CD4-positive, alpha-beta T cell treated with Interferon alpha-2 for 1 hour (primary cell): ENCODE measurements around the gene TRAF3IP1.
"Not testable (repeated sequence)": the region's sequence is repeated elsewhere in the genome, so short reads cannot be mapped to it uniquely, and the experiment has no call there.

Experiments used
- DNase-seq, 2 donors: peaks; one replicate each; pipeline ENCODE4 v3.0.0-alpha.2; 2020 to 2022

The TRAF3IP1 gene

GRCh38 chr2:238320246-238320647 is at the start of gene TRAF3IP1:
Gene TRAF3IP1 (plus strand): TSS chr2:238320518. CDS start chr2:238320663, 145 bp downstream.
- peak; percentile 84 to 89 for DNase-seq

- no peak for DNase-seq
Measured at GRCh38 chr2:238270606-238271005, 49.7 kb upstream of the TRAF3IP1 start.

- no peak for DNase-seq
Measured at GRCh38 chr2:238271061-238271554, 49.2 kb upstream of the TRAF3IP1 start.

- DNase-seq = not testable (repeated sequence)
Measured at GRCh38 chr2:238271686-238272085, 48.6 kb upstream of the TRAF3IP1 start.

GRCh38 chr2:238272156-238272555 is 48.2 kb upstream of the TRAF3IP1 start:
- no peak for DNase-seq

GRCh38 chr2:238273433-238273832 is 46.9 kb upstream of the TRAF3IP1 start:
- peak in 1 of 2 donors; percentile 23 for DNase-seq

- no peak for DNase-seq
Measured at GRCh38 chr2:238274152-238274865, 46.0 kb upstream of the TRAF3IP1 start.

GRCh38 chr2:238277695-238278094 is 42.6 kb upstream of the TRAF3IP1 start:
- DNase-seq = no peak

GRCh38 chr2:238278626-238279323 is 41.5 kb upstream of the TRAF3IP1 start:
- no peak for DNase-seq

- DNase-seq = no peak
Measured at GRCh38 chr2:238279324-238279682, 41.0 kb upstream of the TRAF3IP1 start.

GRCh38 chr2:238280083-238280825 is 40.1 kb upstream of the TRAF3IP1 start:
- no peak for DNase-seq

GRCh38 chr2:238281826-238282480 is 38.4 kb upstream of the TRAF3IP1 start:
- DNase-seq = no peak

- DNase-seq = no peak
Measured at GRCh38 chr2:238282861-238283738, 37.2 kb upstream of the TRAF3IP1 start.

- no peak for DNase-seq
Measured at GRCh38 chr2:238284802-238285515, 35.4 kb upstream of the TRAF3IP1 start.

GRCh38 chr2:238285653-238286082 is 34.6 kb upstream of the TRAF3IP1 start:
- DNase-seq = no peak

GRCh38 chr2:238286095-238286494 is 34.2 kb upstream of the TRAF3IP1 start:
- DNase-seq = no peak

- DNase-seq = no peak
Measured at GRCh38 chr2:238286551-238286950, 33.8 kb upstream of the TRAF3IP1 start.

- no peak for DNase-seq
Measured at GRCh38 chr2:238286987-238287736, 33.2 kb upstream of the TRAF3IP1 start.

- peak; percentile 42 to 56 for DNase-seq
Measured at GRCh38 chr2:238287737-238288649, 32.3 kb upstream of the TRAF3IP1 start, which contains the start of gene PER2. Gene PER2 (minus strand): TSS chr2:238288610. CDS start chr2:238277936, 10,674 bp downstream.
